Panc1 (cell line): Measurements from ENCODE around the gene CER1.

ENCODE experiments used
- CTCF ChIP-seq: fragments of 450-650 bp; IDR thresholded peaks from 2 replicates; pipeline ENCODE4 v1.5.1; 2017; ENCODE audit warnings: mild to moderate bottlenecking
- POLR2AphosphoS5 ChIP-seq: IDR thresholded peaks from 2 replicates; pipeline ENCODE4 v1.6.1; 2012; ENCODE audit warnings: mild to moderate bottlenecking, low read depth, low read length, moderate library complexity
- SIN3A ChIP-seq: IDR thresholded peaks from 2 replicates; pipeline ENCODE4 v1.6.1; 2012; ENCODE audit warnings: low read depth, mild to moderate bottlenecking, low read length, moderate library complexity, borderline replicate concordance; ENCODE audit not compliant: insufficient read depth
- TCF7L2 ChIP-seq: IDR thresholded peaks from 2 replicates; pipeline ENCODE4 v1.6.1; 2011; ENCODE audit warnings: mild to moderate bottlenecking, low read depth, low read length, inconsistent platforms

- TF ChIP-seq CTCF (no peak), TCF7L2 (no peak), POLR2AphosphoS5 (no peak), SIN3A (no peak)
These were observed 11.7 kb downstream of the CER1 start for GRCh38 chr9:14710804-14711203.
